NCI-H2081 treated with DMSO at 0.1 percent for 48 hours (cell line): Measurements from ENCODE around the gene TSPY3.
"Not testable (repeated sequence)": the region's sequence is repeated elsewhere in the genome, so short reads cannot be mapped to it uniquely, and the experiment has no call there.

Source experiments
- DNase-seq: peaks from one replicate; lab custom pipeline; 2025; lab: John Stamatoyannopoulos, UW

TSPY3 gene

GRCh38 chrY:9398121-9398520 lies at the start of gene TSPY3:
TSPY3 (plus strand) TSS chrY:9398421; CDS start chrY:9398467, 46 bp downstream.
- DNase-seq = not testable (repeated sequence)

DNA sequence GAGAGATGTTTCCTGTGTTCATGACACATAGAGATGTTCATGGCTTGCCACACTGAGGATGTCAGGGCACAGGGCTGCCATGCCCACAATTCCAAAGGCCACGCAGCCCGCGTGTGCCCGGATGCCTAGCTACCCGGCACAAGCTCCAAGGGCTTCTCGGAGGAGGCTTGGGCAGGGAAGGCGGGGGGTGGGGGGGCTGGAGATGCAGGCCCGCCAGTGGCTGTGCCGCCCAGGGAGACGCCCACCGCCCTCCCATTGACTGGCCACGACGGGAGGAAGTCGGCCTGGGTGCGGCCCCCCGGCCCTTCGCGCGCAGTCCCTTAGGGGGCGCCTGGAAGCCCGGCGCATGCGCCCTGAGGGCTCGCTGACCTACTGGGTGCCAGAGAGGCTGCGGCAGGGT lies 40.7 kb upstream of the TSPY3 start, which contains the start of gene TSPY8:
TSPY8 (plus strand) TSS at position 301 of the 400 bp plus-strand sequence; CDS start at position 347, 46 bp downstream.
- DNase-seq = not testable (repeated sequence)

GRCh38 chrY:9396527-9396926 lies 1.7 kb upstream of the TSPY3 start:
- DNase-seq = not testable (repeated sequence)
